Sigmoid colon (tissue), 7 donors: ENCODE results near the gene MRPL18. TPM values are rescaled to one million over a fixed set of nuclear protein-coding genes. Genes with fewer than 3 reads are reported as not detected.

ENCODE experiments used
- DNase-seq: peaks from one replicate; pipeline ENCODE4 v3.0.0-alpha.2; 2019
- H3K27ac ChIP-seq, 4 donors: fragments of 200-600 bp; sonication (generic); one replicate each; pipeline ENCODE4 v1.5.1; 2016 to 2019; ENCODE audit warnings: mild to moderate bottlenecking in 1 of 4
- H3K27me3 ChIP-seq, 3 donors: fragments of 200-600 bp; sonication (generic); one replicate each; pipeline ENCODE4 v1.5.1; 2019; ENCODE audit warnings: mild to moderate bottlenecking in 1 of 3
- H3K36me3 ChIP-seq, 4 donors: fragments of 200-600 bp; sonication (generic); one replicate each; pipeline ENCODE4 v1.5.1; 2016 to 2019
- H3K4me1 ChIP-seq, 4 donors: fragments of 200-600 bp; sonication (generic); one replicate each; pipeline ENCODE4 v1.5.1; 2017 to 2019
- H3K4me3 ChIP-seq, 4 donors: fragments of 200-600 bp; sonication (generic); one replicate each; pipeline ENCODE4 v1.5.1; 2017 to 2019; ENCODE audit warnings: mild to moderate bottlenecking in 2 of 4, moderate library complexity in 1 of 4
- H3K9me3 ChIP-seq, 4 donors: fragments of 200-600 bp in 3 of 4; sonication (generic) in 3 of 4; one replicate each; pipeline versions ENCODE4 v1.5.1 to v1.6.1; 2013 to 2019
- CTCF ChIP-seq, 4 experiments: fragments of 450-650 bp in 3 of 4; fragments of 200-600 bp in 1 of 4; IDR thresholded peaks; one replicate each; pipeline ENCODE4 v1.5.1; 2016 to 2019; ENCODE audit warnings: antibody characterized with exemption in 4 of 4, mild to moderate bottlenecking in 3 of 4, moderate library complexity in 2 of 4
- EP300 ChIP-seq, 4 donors: sonication (generic); formaldehyde crosslinking; IDR thresholded peaks; one replicate each; pipeline ENCODE4 v1.6.1; 2017; ENCODE audit warnings: antibody characterized with exemption in 4 of 4
- POLR2A ChIP-seq, 2 donors: fragments of 450-650 bp; IDR thresholded peaks; one replicate each; pipeline ENCODE4 v1.6.1; 2016; ENCODE audit warnings: antibody characterized with exemption in 2 of 2, mild to moderate bottlenecking in 2 of 2, moderate library complexity in 2 of 2
- POLR2AphosphoS5 ChIP-seq, 4 donors: sonication (generic); formaldehyde crosslinking; IDR thresholded peaks; one replicate each; pipeline ENCODE4 v1.6.1; 2017; ENCODE audit warnings: antibody characterized with exemption in 4 of 4
- WGBS, 2 donors: extraction: QIAGEN DNeasy Blood & Tissue Kit; methylation state at CpG; one replicate each; pipeline ENCODE4 v1.1.7; 2013; 5-methylcytosine and 5-hydroxymethylcytosine counted together
- intact Hi-C: fragments of 100-400 bp; cut with DNase I; formaldehyde crosslinking; loops from one replicate; pipeline ENCODE4 v1.15.1; 2023
- polyA plus RNA-seq, 3 donors: library from polyadenylated mRNA; stranded (reverse); fragments of 200-250 nt; gene quantifications; one replicate each; pipeline ENCODE4 v1.2.3, GENCODE V29; 2013
- total RNA-seq, 4 donors: library from RNA; depleted of rRNA; stranded (reverse); fragments of >200 nt; gene quantifications; one replicate each; pipeline ENCODE4 v1.1.0, GENCODE V29; 2016
- donor health status: healthy with polysubstance abuse.
- donor health status: Bipolar disorder and iron deficiency.
- donor health status: healthy.

Gene MRPL18
- total and polyA plus RNA-seq, 7 donors = 61.6 to 115 (median 92.0) TPM

DNA sequence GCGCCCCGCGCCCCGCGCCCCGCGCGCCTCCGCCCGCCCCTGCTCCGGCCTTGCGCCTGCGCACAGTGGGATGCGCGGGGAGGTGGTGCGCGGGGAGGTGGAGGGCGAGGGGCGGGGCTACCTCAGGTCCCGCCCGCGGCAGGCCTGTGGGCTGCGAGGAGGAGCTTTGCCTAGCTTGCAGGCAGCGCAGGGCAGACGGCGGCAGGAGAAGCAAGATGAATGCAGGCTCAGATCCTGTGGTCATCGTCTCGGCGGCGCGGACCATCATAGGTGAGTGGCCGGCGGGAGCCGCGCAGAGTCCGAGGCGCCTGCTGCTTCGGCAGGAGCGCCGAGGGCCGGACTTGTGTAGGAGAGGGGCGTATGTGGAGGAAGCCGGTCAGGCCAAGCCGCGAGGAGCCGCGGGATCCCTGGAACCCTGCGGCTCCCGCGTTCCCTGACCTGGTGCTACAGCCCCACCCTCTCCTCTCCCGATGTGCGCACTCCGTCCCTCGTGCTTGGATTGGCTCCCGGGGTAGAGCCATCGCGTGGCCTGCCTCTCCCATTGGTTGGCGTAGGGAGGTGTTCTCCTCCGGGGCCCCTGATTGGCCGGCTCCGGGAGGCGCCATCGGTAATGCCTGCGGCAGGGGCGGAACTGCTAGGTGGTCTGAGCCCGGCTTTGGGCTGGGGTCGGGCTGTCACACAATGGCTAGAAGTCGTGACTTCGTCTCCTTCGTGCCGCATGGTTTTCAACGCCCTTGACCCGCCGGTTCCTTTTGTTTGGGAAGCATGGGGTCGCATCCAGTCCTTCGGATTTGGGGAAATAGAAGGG, 28.2 kb upstream of the MRPL18 start, which contains the start of gene ACAT2:
ACAT2 (plus strand) TSS at position 173 of the 808 bp plus-strand sequence; CDS start at position 216, 43 bp downstream.
- H3K9me3 ChIP-seq = no peaks in the 10 kb centered on the region
- WGBS, 2 donors = 1% methylated on average over 76 of the region's 76 CpGs
- peak within 1 kb of the TSS; percentile 98 to 100 (median 100) for H3K27ac ChIP-seq
- DNase-seq = peak; percentile 99
- peaks cover 0 to 20% (median 12%) of the 10 kb centered on the region in 4 donors for H3K4me1 ChIP-seq
- peak in 1 of 2 donors; percentile 65 for TF ChIP-seq POLR2A (IDR thresholded peaks at IDR 0.05)
- TF ChIP-seq CTCF (IDR thresholded peaks at IDR 0.05) = no peak
- TF ChIP-seq POLR2AphosphoS5 (IDR thresholded peaks at IDR 0.05) = peak; percentile 54 to 79 (median 69)
- intact Hi-C loops = loop anchor here (1.0 to 2.0 kb wide), 3 partner anchors 27 to 69 kb away; partner anchors contain the start of genes SOD2 and TCP1
- peaks cover 0 to 31% (median 2%) of the 10 kb centered on the region in 4 donors for H3K36me3 ChIP-seq
- no peaks in the 10 kb centered on the region for H3K27me3 ChIP-seq
- H3K4me3 ChIP-seq = peak within 1 kb of the TSS; percentile 74 to 99 (median 92)

GRCh38 chr6:159762681-159763293, 27.5 kb upstream of the MRPL18 start:
- peak overlapping the region; percentile 74 to 99 (median 92) for H3K4me3 ChIP-seq
- DNase-seq = peak; percentile 73

DNA sequence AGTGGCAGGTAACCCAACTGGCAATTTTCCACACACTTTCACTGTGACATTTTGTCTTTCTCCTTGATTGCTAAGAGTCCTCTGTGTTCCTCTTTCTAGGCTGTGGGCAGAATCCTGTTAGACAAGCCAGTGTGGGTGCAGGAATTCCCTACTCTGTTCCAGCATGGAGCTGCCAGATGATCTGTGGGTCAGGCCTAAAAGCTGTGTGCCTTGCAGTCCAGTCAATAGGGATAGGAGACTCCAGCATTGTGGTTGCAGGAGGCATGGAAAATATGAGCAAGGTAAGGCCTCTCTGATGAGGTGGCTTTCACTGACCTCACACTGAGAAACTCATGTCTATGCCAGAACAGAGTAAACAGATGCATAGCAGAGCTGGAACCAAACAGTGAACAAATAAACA, 23.4 kb upstream of the MRPL18 start:
- Histone ChIP-seq H3K36me3 (peaks cover 0 to 42% (median 7%) of the 10 kb centered on the region in 4 donors), H3K27ac (no peak overlapping the region), H3K4me1 (peaks cover 0 to 9% (median 8%) of the 10 kb centered on the region in 4 donors), H3K27me3 (no peaks in the 10 kb centered on the region), H3K9me3 (no peaks in the 10 kb centered on the region), H3K4me3 (no peak overlapping the region)
- intact Hi-C loops = no loop called here
- no peak for DNase-seq
- TF ChIP-seq CTCF (IDR thresholded peaks at IDR 0.05) (no peak), POLR2AphosphoS5 (IDR thresholded peaks at IDR 0.05) (no peak), EP300 (IDR thresholded peaks at IDR 0.05) (no peak), POLR2A (IDR thresholded peaks at IDR 0.05) (no peak)

More at GRCh38 chr6:159762681-159763293, 27.5 kb upstream of the MRPL18 start:
- intact Hi-C loops = loop anchor here (2.0 kb wide), 1 partner anchor 26 kb away; the partner anchor contains the start of gene TCP1
- no peak for TF ChIP-seq POLR2AphosphoS5 (IDR thresholded peaks at IDR 0.05)
- 9 to 16% methylated on average over 16 of the region's 16 CpGs for WGBS, 2 donors
- H3K4me1 ChIP-seq = peaks cover 0 to 20% (median 12%) of the 10 kb centered on the region in 4 donors
- no peaks in the 10 kb centered on the region for H3K27me3 ChIP-seq
- H3K9me3 ChIP-seq = no peaks in the 10 kb centered on the region
- H3K36me3 ChIP-seq = peaks cover 0 to 31% (median 3%) of the 10 kb centered on the region in 4 donors
- H3K27ac ChIP-seq = peak overlapping the region; percentile 98 to 100 (median 100)

DNA sequence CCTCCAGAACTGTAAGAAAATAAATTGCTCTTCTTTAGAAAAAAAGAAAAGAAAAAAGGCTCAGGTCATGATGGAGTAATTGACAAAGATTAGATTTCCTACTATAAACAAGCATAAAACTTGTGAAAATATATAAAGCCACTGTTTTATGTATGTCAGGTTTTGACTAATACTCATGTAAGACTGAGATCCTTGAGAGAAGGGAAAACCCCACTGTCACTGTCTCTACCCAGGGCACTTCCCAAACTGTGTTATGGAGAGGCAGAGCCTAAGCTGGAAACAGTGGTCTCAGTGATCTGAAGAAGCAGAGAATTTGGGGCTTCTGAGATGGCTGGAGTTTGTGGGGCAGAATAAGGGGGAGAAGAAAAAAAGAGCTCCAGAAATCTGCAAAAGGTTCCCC, 20.8 kb upstream of the MRPL18 start:
- no peaks in the 10 kb centered on the region for H3K4me1 ChIP-seq
- H3K27ac ChIP-seq = no peak overlapping the region
- no peak overlapping the region for H3K4me3 ChIP-seq
- no peak for TF ChIP-seq EP300 (IDR thresholded peaks at IDR 0.05)
- no peak for TF ChIP-seq POLR2AphosphoS5 (IDR thresholded peaks at IDR 0.05)
- no peak for TF ChIP-seq POLR2A (IDR thresholded peaks at IDR 0.05)
- TF ChIP-seq CTCF (IDR thresholded peaks at IDR 0.05) = no peak
- no peak for DNase-seq
- intact Hi-C loops = no loop called here
- H3K9me3 ChIP-seq = no peaks in the 10 kb centered on the region
- no peaks in the 10 kb centered on the region for H3K27me3 ChIP-seq
- peaks cover 0 to 40% (median 7%) of the 10 kb centered on the region in 4 donors for H3K36me3 ChIP-seq

DNA sequence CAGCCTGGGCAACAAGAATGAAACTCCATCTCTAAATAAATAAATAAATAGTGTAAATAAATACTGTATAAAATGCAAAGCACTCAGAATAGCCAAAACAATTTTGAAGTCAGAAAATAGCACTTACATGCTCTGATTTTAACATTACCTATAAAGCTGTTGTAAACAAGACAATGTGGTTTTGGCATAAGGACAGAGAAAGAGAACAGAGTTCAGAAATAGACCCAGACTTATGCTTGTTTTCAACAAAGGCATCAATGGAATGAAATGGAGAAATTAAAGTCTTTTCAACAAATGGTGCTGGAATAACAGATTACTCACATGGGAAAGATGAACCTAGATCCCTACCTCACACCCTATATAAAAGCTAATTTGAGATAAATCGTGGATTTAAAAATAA, 18.1 kb upstream of the MRPL18 start:
- no peak for TF ChIP-seq EP300 (IDR thresholded peaks at IDR 0.05)
- TF ChIP-seq CTCF (IDR thresholded peaks at IDR 0.05) = no peak
- no peak for TF ChIP-seq POLR2A (IDR thresholded peaks at IDR 0.05)
- TF ChIP-seq POLR2AphosphoS5 (IDR thresholded peaks at IDR 0.05) = no peak
- no peaks in the 10 kb centered on the region for H3K9me3 ChIP-seq
- 0% methylated on average over 1 of the region's 1 CpG for WGBS, 2 donors
- no peaks in the 10 kb centered on the region for H3K27me3 ChIP-seq
- H3K4me1 ChIP-seq = no peaks in the 10 kb centered on the region
- no peak overlapping the region for H3K27ac ChIP-seq
- intact Hi-C loops = no loop called here
- no peak overlapping the region for H3K4me3 ChIP-seq
- H3K36me3 ChIP-seq = peaks cover 0 to 56% (median 9%) of the 10 kb centered on the region in 4 donors
- no peak for DNase-seq
